CD4-positive, alpha-beta T cell treated with Interleukin-1 beta for 1 hour (primary cell): ENCODE results near the gene PIMREG.
A peak's percentile ranks its signal among the peaks of the same experiment; 100 is the strongest.

Source experiments
- DNase-seq, 2 donors: peaks; one replicate each; pipeline ENCODE4 v3.0.0-alpha.2; 2020 to 2022

PIMREG gene, protein sequence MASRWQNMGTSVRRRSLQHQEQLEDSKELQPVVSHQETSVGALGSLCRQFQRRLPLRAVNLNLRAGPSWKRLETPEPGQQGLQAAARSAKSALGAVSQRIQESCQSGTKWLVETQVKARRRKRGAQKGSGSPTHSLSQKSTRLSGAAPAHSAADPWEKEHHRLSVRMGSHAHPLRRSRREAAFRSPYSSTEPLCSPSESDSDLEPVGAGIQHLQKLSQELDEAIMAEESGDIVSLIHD

DNA sequence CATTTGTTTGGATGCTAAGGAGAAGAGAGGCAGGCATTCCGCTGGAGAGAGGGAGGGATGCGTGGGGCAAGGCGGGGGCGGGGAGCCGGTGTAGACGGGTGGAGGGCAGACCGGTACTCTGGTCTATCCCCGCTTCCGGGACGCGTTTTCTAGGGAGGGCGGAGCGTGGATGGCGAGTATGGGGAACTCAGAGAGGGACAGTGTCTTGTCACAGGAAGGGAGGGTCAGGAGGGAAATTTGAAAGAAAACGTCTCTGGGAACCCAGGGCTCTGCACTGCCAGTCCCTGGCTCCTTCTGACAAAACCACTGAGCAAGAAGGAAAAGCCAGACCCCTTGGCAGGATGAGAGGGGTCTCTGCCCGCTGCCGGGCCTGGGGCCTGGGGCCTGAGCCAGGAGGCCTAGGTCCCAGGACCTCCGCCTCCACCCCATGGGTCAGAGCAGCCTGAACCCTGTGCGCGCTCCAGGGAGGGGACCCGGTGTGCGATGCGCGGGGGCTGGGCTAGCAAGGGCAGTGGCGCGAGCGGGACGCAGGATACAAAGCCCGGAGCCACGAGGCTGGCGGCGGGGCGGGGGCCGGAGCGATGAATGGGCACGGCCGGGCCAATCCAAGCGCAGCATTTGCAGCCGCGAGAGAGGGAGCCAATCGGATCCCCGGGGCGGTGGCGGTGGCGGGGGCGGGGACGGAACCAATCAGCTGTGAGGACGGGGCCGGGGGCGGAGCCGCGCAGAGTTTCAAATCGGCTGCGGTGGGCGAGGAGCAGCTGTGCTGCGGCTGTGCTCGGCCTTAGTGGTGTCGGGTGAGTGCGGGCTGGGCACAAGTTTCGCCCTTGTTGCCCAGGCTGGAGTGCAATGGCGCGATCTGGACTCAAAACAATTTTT, at the start of gene PIMREG:
Gene PIMREG, plus strand, starts transcription at position 764 of the 879 bp plus-strand sequence. CDS start 656 bp downstream, outside the sequence.
- peak; percentile 89 to 90 for DNase-seq

DNA sequence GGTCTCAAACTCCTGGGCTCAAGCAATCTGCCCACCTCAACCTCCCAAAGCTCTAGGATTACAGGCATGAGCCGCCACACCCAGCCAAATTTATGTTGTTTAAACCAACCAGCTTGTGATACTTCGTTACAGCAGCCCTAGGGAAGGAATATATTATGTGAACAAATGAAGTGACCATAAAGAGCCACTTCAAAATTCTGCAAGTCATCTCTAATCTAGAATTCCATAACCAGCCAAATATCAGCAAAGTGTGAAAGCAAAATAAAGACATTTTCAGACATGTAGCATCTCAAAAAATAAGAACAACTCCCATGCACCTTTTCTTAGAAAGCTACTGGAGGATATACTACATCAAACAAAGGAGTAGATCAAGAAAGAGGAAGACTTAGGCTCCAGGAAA, 45.3 kb upstream of the PIMREG start:
- DNase-seq: no peak

DNA sequence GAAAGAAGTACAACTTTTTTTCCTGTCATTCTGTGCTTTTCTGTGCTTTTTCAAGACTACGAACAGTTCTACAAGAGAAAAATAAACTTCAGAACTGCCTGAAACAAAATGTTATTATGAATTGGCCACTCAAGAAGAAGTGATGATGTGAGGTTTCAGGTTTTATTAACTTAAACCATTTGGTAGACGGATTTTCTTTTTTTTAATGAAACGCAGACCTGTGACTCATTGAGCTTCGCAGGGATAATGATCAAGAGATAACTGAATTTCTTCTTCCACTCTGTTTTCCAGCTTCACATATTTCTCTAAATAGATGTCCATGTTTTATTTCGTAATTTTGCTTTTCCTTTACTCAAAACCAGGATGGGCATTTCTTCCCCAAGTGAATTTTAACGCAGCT, 42.0 kb upstream of the PIMREG start:
- DNase-seq: no peak

DNA sequence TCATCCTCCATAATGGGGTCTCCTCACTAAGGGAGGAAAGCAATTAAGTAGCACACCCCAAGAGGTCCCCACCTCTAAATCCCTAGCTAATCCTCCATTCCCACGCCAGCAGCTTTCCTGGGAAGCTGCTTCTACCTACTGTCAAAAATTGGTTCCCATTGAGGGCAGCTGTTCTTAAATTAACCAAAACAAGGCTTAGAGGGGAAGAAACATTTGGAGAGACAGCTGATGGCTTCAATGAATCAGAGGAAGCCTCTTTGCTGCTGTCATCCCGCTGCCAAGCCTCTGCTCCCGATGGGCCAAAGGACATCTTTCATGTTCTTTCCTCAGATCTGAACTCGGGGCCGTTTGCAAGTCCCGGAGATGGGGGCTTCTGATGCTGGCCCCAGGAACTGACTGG, 36.0 kb upstream of the PIMREG start:
- DNase-seq: no peak

DNA sequence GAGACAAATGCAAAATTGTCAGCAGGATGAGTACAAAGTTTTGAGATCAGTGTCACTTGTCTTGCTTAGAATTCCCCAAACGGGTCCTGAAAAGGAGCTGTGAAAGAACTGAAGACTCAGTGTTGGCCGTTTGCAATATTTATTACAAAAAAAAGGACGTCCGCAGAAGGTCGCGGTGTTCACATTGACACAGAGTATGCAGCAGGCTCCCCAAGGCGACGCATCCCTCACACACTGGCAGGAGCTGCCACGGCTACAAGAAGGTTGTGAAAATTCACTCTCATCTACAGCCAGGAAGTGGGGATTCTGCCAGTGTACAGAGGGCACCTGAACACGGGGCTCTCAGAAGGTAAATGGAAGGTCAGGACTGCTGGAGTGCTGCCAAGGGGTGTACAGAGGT, 35.5 kb upstream of the PIMREG start:
- DNase-seq: no peak

DNA sequence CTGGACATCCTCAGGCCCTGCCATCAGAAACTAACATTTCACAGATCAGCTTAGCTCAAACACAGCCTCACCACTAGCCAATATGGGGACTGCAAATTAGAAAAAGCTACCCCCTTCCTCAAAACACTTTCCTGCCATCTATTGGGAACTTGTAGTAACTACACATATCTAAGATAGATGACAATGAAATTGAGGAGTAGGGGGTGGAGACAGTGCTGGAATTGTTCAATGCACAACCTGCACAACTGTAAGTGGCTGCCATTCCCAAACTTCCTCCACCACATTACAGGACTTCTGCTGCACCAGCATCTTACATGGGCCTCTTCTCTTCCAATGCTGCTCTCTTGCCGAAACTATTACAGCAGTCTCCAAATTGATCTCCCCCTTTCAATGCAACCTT, 31.2 kb upstream of the PIMREG start:
- peak in 1 of 2 donors; percentile 5 for DNase-seq

DNA sequence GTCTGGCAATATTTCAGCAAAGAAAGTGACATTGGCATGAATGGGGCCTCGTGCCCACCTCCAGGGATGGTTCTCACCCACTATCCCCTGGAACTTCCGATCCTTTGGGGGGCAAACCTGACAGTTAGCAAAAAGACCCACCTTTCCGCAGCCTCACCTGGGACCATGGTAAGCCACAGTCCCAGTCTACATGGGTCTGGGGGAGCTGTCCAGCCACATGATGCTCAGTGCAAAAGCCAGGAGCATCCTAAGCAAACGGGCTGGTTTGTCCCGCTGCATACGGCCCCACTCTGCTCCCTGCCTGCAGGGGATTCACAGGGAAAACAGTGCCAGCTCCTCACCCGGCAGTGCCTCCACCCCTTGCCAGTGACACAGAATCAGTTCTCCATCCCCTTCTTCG, 28.6 kb upstream of the PIMREG start:
- no peak for DNase-seq

DNA sequence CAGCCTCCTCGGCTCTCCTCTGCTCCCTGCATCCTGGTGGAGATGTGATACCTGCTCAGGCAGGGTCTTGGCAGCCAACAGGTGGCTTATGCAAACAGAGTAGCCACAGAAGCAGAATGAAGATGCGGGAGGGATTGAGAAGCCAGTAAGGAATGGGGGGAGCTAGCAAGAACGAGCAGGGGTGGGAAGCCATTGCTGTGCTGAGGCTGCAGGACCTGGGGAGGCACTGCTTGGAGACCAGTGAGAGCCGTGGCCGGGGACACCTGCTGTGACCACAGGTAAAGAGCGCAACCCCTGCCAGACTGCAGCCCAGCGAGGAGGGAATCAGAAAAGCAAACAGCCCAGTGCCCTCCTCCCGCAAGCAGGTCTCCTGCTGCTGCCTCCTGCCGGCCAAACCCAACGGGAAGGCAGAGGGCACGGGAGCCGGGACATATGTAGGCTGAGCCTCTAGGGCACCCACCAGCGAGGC, 24.0 kb upstream of the PIMREG start:
- DNase-seq: peak in 1 of 2 donors; percentile 8

DNA sequence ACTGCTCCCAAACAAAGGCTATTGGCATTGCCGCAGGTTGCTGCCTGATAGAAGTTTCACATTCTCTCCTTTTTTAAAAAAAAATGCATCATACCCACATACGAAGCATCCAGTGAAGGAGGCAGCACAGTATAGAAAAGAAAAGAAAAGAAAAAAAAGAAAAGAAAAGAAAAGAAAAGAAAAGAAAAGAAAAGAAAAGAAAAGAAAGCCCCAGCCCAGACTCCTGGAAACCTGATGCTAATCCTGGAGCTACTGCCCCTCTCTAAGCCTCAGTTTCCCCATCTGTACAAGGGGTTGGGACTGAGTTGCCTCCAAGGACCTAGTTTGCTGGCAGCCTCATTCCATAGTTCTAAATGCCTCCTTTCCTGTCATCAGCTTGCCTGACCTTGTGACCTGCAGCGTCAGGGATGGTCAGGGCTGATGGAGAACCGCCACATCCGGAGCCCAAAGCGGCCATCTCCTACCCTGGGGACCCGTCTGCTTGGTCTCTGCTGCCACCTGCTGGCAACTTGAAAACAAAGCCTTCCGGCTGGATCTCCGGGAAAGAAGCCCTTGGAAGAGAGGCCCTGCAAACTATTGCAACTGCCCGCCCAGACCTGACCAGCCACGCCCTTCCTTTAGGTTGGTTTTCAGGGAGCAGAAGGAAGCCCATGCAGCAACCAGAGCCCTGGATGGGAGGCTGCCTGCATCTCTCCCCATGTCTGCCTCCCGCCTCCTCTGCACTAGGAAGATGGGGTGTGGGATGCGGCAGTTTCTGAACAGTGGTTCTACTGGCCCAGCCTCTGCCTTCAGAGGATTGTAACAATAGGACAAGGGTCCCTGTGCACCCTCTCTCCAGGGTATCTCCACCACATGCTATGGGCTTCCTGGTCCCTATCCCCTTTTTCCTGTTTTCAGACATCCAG, 22.3 kb upstream of the PIMREG start:
- DNase-seq: peak; percentile 73 to 74

DNA sequence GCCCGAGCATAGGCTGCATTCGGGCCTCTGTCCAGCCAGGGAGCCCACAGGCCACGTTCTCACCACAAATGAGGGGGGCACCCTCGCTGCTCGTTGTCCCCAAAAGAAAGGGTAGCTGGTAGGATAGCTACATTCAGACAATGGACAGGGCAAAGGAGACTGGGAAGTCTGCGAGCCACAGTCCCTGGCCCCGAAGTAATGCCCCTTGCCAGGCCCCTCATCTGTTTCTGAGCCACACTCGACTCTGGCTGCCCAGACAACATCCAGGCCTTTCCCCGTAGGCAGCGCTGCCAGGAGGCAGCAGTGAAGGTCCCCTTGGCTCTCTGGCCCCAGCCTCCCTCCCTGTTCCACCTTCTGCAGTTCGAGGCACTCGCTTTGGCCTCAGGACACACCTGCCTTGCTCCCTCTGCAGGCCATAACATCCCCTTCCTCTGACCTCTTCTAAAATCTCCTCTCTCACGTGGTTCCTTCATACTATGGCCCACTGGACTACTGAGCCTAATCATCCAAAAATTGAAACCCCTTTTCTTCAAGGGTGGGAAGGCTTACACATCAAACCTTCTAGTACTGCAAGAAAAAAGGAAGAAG, 21.5 kb upstream of the PIMREG start:
- no peak for DNase-seq

DNA sequence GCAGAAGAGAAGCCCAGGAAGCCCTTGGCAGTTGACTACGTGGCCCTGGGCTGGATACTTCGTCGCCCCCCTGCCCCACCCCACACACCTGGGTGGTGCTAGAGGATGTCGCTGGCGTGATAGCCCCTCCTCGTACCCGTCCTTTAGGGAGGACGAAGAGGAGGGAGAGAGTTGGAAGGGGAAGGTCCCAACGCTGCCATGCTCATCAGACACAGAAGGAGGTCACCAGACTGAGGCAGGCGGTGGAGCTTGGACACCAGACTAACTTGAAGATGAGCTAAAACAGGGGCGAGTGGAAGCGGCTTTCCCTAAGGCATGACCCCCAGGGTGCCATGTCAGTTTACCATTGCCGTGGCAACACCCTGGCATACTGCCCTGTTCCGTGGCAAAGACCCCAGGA, 20.3 kb upstream of the PIMREG start:
- no peak for DNase-seq

DNA sequence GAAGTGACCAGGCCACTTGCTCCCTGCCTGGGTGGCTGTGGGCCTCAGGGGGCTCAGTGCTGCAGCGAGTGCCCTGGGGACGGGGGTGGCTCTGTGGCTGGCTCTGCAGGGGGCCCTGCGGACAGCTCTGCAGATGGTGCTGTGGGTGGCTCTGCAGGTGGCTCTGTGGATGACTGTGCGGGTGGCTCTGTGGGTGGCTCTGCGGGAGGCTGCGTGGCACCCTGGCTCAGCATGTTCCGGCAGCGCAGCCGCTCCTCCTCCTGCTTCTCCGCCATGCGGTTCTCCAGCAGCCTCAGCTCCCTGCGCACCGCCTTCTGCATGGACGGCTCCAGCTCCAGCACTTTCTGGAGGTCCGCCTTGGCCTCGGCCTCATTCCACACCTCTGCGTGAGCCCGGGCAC, 18.8 kb upstream of the PIMREG start:
- no peak for DNase-seq

DNA sequence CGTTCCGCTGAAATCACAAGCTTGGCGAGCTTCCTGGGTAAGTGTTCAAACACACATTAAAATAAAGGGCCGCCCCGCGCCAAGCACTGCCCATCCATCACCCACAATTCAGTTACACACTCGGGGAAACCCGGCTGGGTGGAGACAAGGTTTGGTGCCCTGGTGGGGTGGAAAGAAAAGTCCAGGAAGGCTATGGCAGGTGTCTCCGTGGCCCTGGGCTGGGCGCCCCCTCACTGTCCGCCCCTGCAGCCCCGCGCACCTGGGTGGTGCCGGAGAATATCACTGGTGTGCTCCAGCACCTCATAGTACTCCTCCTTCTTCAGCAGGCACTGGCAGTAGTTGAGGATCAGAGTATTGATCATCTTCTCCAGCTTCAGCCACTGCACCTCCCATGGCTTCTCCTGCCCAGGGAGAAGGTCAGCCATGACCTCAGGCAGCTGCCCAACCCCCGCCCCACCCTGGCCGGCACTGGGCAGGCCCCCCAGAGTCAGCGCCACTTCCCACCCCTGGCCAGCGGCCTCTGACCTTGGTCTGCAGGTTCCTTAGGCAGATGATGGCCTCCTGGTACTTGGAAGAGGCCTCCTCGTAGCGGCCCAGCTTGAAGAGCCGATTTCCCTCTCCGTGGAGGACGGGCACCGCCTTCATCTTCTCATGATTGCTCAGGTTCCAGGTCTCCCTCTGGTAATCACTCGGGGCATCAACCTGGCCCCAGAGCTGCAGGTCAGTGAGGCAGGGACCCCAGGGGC, 17.7 kb upstream of the PIMREG start:
- no peak for DNase-seq

DNA sequence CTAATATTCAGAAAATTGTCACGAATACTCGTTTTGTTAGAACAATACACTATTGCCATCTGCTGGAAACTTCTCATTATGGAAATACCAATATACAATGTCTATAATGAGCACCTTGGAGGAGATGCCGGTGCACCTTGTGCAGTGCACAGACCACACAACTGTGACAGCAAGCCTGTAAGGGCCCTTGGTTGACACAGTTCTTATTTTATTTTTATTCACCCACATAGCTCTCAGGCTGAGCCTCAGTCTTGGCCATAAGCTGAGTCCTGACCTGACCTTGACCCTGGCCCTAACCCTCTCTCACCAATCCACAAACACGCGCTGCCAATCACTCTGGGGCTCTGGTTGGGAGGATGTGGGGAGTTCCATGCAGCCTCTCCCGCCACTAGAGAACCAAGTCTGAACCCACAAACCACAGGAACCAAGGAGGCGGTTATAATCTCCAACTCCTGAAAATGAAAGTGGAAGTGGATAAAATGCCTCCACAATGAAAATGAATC, 16.9 kb upstream of the PIMREG start:
- peak; percentile 23 to 57 for DNase-seq

DNA sequence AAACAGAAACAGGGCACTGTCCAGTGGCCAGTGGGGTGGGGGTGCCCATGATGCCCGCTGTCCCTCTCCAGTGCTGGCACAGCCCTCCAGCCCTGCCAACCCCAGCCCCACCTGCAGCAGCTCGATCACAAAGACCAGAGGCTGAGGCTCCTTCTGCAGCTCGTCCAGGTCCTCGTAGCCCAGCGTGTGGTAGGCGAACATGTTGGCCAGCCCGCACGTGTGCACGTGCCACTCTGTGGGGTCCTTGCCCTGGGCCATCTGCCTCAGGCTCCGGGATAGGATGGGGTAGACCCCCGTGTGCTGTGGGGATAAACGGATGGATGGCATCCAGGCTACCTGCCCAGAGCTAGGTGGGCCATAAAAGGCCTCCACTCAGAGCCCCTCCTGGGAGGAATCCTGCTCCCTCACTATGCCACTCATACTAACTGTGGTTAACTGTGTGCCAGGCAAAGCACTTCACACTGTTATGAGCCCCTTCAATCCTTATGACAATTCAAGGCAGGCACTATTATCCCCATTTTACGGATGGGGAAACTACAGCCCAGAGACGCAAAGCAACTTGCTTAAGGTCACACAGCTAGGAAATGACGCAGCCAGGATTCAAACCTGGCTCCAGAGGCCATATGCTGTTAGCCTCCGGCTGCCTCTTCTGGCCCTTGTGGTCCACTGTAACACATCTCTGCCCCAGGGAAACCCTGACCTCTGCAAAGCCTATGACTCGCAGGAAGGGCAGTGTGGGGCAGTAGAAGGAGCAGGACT, 15.9 kb upstream of the PIMREG start:
- no peak for DNase-seq

DNA sequence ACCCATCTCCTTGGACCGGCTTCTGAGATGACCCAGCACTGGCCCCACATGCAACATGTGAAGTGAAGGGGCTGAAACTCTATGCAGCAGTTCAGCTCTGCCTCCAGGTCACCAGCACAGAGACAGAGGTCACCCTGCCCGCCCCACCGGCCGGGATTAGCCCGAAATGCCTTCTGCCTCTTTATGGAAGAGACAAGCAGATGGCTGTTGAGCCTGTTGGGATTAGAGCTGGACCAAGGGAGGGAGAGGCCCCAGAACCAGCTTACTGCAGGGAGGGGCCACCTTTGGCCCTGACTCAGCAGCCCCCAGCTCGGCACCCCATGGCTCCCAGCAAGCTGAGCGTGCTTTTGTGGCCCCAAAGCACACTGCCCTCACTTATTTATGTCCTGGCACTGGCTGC, 15.0 kb upstream of the PIMREG start:
- no peak for DNase-seq

DNA sequence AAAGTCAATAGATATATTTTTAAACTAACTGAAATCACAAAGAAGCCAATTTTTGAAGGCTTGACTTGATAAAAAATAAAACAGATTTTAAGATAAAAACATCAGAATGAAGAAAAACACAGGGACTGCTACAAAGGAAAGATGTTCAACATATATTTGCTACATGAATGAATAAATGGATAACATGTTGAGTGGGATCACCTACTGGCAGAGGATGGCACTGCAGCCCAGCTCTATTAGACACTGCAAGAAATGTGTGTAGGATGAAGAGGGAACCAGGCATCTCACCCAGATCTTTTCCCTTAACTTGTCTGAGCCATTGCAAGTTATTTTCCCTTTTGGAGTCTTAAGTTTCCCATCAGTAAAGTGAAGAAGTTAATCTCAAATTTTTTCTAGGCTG, 13.5 kb upstream of the PIMREG start:
- no peak for DNase-seq

DNA sequence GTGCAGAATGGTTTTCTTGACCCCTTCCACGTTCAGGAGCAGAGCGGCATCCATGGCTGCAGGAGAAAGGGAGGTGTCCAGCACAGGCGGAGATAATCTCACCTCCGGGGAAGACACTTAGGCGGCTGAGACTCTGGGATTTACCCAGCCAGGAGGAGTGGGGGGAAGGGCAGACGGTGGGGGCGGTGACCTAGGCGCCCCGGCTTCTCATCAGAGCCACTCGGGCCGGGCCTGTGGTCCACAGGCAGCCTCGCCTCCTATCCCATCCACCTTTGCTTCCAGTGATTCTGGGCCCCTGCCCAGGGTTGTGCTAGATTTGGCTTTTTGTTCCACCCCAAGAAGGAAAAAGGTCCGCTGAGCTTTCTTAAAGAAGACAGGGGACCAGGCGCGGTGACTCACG, 9.2 kb upstream of the PIMREG start, which contains the start of gene AIPL1:
Gene AIPL1, minus strand, starts transcription at position 71 of the 400 bp plus-strand sequence. Its CDS starts 17 bp downstream, at position 54.
- DNase-seq: no peak

DNA sequence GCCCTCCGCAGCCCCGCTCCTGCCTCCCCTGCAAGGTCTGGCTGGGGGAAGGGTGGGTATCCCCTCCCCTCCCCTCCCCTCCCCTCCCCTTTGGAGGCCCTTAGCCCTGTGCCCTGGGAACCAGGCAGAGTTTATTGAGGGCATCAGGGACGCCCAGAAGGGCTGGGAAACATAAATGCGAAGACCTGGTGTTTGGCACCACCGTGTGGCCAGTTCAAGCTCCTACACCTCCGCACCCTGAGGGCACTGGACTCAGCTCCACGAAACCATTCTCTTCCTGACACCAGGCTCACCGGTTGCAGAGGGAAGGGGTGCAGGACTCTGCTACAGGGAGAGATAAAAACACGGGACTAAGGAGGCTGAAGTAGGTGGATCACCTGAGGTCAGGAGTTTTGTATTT, 8.3 kb upstream of the PIMREG start:
- peak; percentile 63 to 68 for DNase-seq

DNA sequence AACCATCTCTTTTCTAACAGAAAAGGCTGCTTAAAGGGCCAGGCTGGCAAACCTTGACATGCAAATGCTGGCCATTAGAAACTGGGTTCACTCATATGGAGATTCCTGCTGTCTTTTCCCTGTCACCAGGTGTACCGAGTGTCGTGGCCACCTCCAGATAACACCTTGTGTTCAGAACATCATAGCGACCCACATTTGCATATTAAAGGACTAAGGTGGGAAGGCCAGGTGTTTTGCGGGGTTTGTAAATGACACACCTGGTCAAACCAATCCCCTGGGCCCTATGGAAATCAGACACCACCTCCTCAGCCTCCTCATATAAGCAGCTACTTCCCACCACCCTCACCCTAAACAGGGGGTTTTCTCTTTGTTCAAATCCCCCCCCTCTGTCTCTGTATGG, 6.8 kb upstream of the PIMREG start:
- DNase-seq: no peak

DNA sequence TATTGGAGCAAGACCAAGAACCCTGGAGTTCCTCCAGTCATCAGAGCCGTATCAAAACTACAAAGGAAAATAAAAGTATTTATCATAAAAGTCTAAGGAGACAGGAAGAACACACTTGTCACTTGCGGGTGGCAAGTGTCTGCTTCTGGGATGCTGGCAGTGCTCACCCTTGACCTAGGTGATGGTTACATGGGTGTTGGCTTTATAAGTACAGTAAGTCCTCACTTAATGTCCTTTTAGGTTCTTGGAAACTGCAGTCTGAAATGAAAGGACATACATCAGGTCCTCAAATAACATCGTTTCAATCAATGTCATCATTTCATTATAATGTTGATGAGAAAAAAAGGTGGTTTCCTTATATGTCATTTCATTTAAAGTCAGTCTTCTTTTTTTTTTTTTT, 6.3 kb upstream of the PIMREG start:
- DNase-seq: no peak
